ENCODE results near the gene MPZL2.

DNA sequence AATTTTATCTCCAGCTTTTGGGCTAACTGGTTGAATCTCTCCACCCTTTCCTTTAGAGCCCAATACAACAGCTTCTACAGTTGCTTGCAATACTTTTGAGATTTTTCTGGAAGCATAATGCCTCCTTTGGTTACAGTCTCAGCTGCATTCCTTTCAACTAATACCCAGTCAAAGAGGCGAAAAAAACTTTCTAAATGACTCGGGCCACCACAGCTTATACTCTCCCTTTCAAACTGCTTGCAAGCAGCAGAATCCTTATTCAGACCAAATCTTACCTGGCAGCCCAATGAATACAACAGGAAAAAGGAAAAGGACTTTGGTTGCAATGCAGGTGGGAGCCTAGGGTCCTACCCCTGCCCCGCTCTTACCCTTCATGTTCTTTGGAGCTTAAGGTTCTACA is 55.1 kb downstream of the MPZL2 start:
- no peak for TF ChIP-seq SUPT20H (IDR thresholded peaks at IDR 0.05; ENCODE audit: borderline replicate concordance, control insufficient read depth, low read depth, low read length)
- TF ChIP-seq, protein P1, sequence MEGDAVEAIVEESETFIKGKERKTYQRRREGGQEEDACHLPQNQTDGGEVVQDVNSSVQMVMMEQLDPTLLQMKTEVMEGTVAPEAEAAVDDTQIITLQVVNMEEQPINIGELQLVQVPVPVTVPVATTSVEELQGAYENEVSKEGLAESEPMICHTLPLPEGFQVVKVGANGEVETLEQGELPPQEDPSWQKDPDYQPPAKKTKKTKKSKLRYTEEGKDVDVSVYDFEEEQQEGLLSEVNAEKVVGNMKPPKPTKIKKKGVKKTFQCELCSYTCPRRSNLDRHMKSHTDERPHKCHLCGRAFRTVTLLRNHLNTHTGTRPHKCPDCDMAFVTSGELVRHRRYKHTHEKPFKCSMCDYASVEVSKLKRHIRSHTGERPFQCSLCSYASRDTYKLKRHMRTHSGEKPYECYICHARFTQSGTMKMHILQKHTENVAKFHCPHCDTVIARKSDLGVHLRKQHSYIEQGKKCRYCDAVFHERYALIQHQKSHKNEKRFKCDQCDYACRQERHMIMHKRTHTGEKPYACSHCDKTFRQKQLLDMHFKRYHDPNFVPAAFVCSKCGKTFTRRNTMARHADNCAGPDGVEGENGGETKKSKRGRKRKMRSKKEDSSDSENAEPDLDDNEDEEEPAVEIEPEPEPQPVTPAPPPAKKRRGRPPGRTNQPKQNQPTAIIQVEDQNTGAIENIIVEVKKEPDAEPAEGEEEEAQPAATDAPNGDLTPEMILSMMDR (IDR thresholded peaks at IDR 0.05 in 2 of 3, conservative IDR thresholded peaks at IDR 0.05 in 1 of 3; ENCODE audit: control insufficient read depth in 2 of 3, extremely low read depth in 1 of 3, insufficient read depth in 1 of 3, low read depth in 3 of 3, low read length in 3 of 3): no peak

Data from GM12878 (cell line).